HFF-Myc (cell line): ENCODE data around the gene FNBP1L.

Experiments
- DNase-seq: peaks from one replicate; pipeline ENCODE4 v3.0.0-alpha.2; 2011; ENCODE audit warnings: low read depth; ENCODE audit errors: extremely low read depth
- H3K4me3 ChIP-seq: replicated peaks from 2 replicates; pipeline ENCODE4 v1.5.1; 2011; ENCODE audit warnings: low read depth, mild to moderate bottlenecking, control low read depth, low read length
- CTCF ChIP-seq: IDR thresholded peaks from 2 replicates; pipeline ENCODE4 v1.5.1; 2012; ENCODE audit warnings: mild to moderate bottlenecking, low read depth, low read length, control low read depth; ENCODE audit errors: missing control alignments

The FNBP1L gene

DNA sequence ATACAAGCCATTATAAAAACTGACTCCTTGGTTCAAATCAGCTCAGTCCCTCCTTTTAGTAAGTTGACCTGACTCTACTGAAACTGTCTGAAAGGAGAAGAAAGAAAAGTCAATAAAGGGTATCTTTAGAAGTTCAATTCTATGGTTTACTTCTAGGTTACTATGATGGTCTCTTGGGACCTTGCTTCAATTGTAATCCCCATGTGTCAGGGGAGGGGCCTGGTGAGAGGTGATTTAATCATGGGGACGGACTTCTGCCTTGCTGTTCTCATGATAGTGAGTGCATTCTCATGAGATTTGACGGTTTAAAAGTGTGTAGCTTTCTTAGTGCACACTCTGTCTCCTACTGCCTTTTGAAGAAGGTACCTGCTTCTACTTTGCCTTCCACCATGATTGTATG, 31.7 kb upstream of the FNBP1L start:
- DNase-seq, result no peak
- TF ChIP-seq CTCF, result no peak
- no peak overlapping the region for H3K4me3 ChIP-seq

GRCh38 chr1:93419344-93419743, 28.6 kb upstream of the FNBP1L start:
- no peak overlapping the region for H3K4me3 ChIP-seq
- no peak for DNase-seq
- TF ChIP-seq CTCF, result no peak

- no peak for TF ChIP-seq CTCF
- DNase-seq, result no peak
- no peak overlapping the region for H3K4me3 ChIP-seq
Observed at GRCh38 chr1:93420400-93420799, 27.5 kb upstream of the FNBP1L start.

DNA sequence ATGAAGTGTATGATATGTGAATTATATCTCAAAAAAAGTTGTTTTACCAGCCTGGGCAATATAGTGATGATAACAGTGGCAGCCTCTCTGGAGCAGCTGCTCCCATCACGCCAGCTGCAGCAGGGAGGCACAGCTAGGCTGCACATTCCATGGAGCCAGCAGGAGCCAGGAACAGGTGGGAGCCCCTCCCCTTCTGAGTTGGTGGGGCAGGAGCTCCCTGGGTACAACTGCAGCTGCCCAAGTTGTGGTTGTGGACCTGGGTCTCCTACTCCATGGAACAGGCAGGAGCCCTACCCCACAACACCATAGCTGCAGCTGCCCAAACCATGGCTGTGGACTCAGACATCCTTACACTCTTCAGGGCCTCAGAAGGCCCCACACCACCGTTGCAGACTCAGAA, 21.7 kb upstream of the FNBP1L start:
- DNase-seq, result no peak
- TF ChIP-seq CTCF, result no peak
- no peak overlapping the region for H3K4me3 ChIP-seq

DNA sequence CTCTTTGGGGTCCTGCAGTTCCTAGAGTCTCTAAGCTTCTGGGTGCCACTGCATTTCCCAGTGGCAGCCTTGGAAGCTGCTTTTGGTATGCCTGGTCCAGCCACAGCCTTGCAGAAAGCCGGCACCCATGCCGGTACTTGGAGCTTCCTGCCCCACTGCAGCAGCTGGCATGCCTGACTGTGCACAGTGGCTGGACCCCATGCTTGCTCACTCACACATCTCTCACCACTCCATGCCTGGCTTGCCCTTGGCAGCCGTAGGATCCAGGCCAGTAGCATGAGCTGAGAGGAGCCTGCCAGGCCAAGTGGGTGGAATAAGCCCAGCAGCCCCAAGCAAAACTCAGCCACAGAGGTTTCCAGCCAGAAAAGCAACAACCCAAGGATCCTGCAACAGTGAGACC, 20.3 kb upstream of the FNBP1L start:
- no peak overlapping the region for H3K4me3 ChIP-seq
- no peak for TF ChIP-seq CTCF
- DNase-seq, result no peak

GRCh38 chr1:93433407-93433961, 14.4 kb upstream of the FNBP1L start:
- TF ChIP-seq CTCF, result no peak
- DNase-seq, result no peak
- no peak overlapping the region for H3K4me3 ChIP-seq

GRCh38 chr1:93434088-93434487, 13.8 kb upstream of the FNBP1L start:
- TF ChIP-seq CTCF, result no peak
- DNase-seq, result no peak
- no peak overlapping the region for H3K4me3 ChIP-seq
